H1 (cell line): Measurements from ENCODE around the gene PDK4. TPM values are rescaled to one million over a fixed set of nuclear protein-coding genes. Genes with fewer than 3 reads are reported as not detected.

Source experiments
- ASH2L ChIP-seq: fragments of 200-600, 300-600 bp; sonication (generic); IDR thresholded peaks from one replicate; pipeline ENCODE4 v1.7.1; 2017; ENCODE audit warnings: low read length
- CHD7 ChIP-seq: fragments of 300-600 bp; sonication (generic); IDR thresholded peaks from 2 replicates; pipeline ENCODE4 v1.7.1; 2012; ENCODE audit warnings: low read length, moderate library complexity, mild to moderate bottlenecking, inconsistent platforms; ENCODE audit not compliant: insufficient replicate concordance
- EP300 ChIP-seq, 2 experiments: IDR thresholded peaks; 1 replicate in 1 of 2; 2 replicates in 1 of 2; pipeline ENCODE4 v1.6.1; 2011 to 2012; ENCODE audit warnings: low read depth in 2 of 2, low read length in 2 of 2, mild to moderate bottlenecking in 2 of 2, borderline replicate concordance in 1 of 2, inconsistent platforms in 1 of 2, moderate library complexity in 1 of 2
- EZH2 ChIP-seq: fragments of 200-600 bp; sonication (generic); IDR thresholded peaks from 2 replicates; pipeline ENCODE4 v1.7.1; 2012; ENCODE audit warnings: low read depth, mild to moderate bottlenecking, moderate library complexity, low read length, inconsistent platforms; ENCODE audit not compliant: severe bottlenecking
- NRF1 ChIP-seq: IDR thresholded peaks from 2 replicates; pipeline ENCODE4 v1.6.1; 2011; ENCODE audit warnings: mild to moderate bottlenecking, low read depth, low read length, improper control_type of control experiment
- POLR2A ChIP-seq, 2 experiments: IDR thresholded peaks; 1 replicate in 1 of 2; 2 replicates in 1 of 2; pipeline ENCODE4 v1.6.1; 2011; ENCODE audit warnings: low read depth in 2 of 2, low read length in 2 of 2, mild to moderate bottlenecking in 2 of 2; ENCODE audit errors: control extremely low read depth in 1 of 2
- RAD21 ChIP-seq, 2 experiments: IDR thresholded peaks in 1 of 2; conservative IDR thresholded peaks in 1 of 2; 2 replicates each; pipeline ENCODE4 v1.6.1; 2011; ENCODE audit warnings: low read depth in 2 of 2, low read length in 2 of 2, improper control_type of control experiment in 1 of 2, inconsistent platforms in 1 of 2, mild to moderate bottlenecking in 1 of 2, moderate library complexity in 1 of 2
- RBBP5 ChIP-seq: IDR thresholded peaks from 2 replicates; pipeline ENCODE4 v1.7.1; 2012; ENCODE audit warnings: low read depth, mild to moderate bottlenecking, inconsistent platforms, low read length, moderate library complexity, borderline replicate concordance
- TAF1 ChIP-seq: IDR thresholded peaks from 2 replicates; pipeline ENCODE4 v1.6.1; 2011; ENCODE audit warnings: mild to moderate bottlenecking, low read depth, low read length
- TEAD4 ChIP-seq: IDR thresholded peaks from 2 replicates; pipeline ENCODE4 v1.6.1; 2012; ENCODE audit warnings: low read depth, low read length, inconsistent platforms, mixed read lengths
- polyA plus RNA-seq, 7 experiments: library from polyadenylated mRNA; depleted of rRNA in 3 of 7; stranded (reverse) in 5 of 7; unstranded in 2 of 7; fragments of >200 nt in 5 of 7; fragments of 200-250 nt in 2 of 7; gene quantifications; 1 replicate in 5 of 7; 2 replicates in 1 of 7; 4 replicates in 1 of 7; pipeline versions ENCODE4 v1.2.1 to v1.2.3, GENCODE V29; 2011 to 2013; ENCODE audit warnings: missing spikeins in 2 of 7, mixed read lengths in 2 of 7
- total RNA-seq: library from RNA; stranded (reverse); fragmentation: NEBNext Ultra II Directional; extraction: Animal tissue kit (Norgen Biotek cat#: 25700); gene quantifications from 2 replicates; pipeline ENCODE4 v1.2.1, GENCODE V29; 2021

Gene PDK4
- total and polyA plus RNA-seq, 2 of the 8 experiments (the other 6 are each of a cell fraction or from before 2014, with no cell fraction given): 0.26 TPM; not detected in 1

GRCh38 chr7:95636140-95636940 is 40.0 kb upstream of the PDK4 start (continued):
- TF ChIP-seq CHD7 (no peak), EP300 (IDR thresholded peaks at IDR 0.05; ENCODE audit: borderline replicate concordance in 1 of 2, low read depth in 2 of 2, low read length in 2 of 2) (no peak), EZH2 (no peak), RAD21 (IDR thresholded peaks at IDR 0.05 in 1 of 2, conservative IDR thresholded peaks at IDR 0.05 in 1 of 2; ENCODE audit: low read depth in 2 of 2, low read length in 2 of 2) (no peak), RBBP5 (no peak), ASH2L (no peak), TAF1 (no peak), TEAD4 (no peak), NRF1 (no peak), POLR2A (IDR thresholded peaks at IDR 0.05; ENCODE audit: control extremely low read depth in 1 of 2, low read depth in 2 of 2, low read length in 2 of 2) (no peak)
